GM19463 (cell line): Measurements from ENCODE around the gene GOLGA5.

Source experiments
- ATAC-seq: cut with Tn5 transposase; IDR thresholded peaks from one replicate; pipeline ENCODE4 v1.9.1; 2021; ENCODE audit warnings: mild to moderate bottlenecking, moderate library complexity; ENCODE audit not compliant: unreplicated experiment

GOLGA5 gene

GRCh38 chr14:92874962-92875661, 81.0 kb downstream of the GOLGA5 start:
- no peak for ATAC-seq

GRCh38 chr14:92877757-92878431, 83.8 kb downstream of the GOLGA5 start:
- no peak for ATAC-seq

GRCh38 chr14:92880351-92880750, 86.2 kb downstream of the GOLGA5 start:
- ATAC-seq, result no peak

- no peak for ATAC-seq
Measured at GRCh38 chr14:92880851-92881250, 86.7 kb downstream of the GOLGA5 start.

- ATAC-seq, result no peak
Measured at GRCh38 chr14:92883066-92883465, 89.0 kb downstream of the GOLGA5 start.

- no peak for ATAC-seq
Measured at GRCh38 chr14:92884410-92884809, 90.3 kb downstream of the GOLGA5 start.

- ATAC-seq, result no peak
Measured at GRCh38 chr14:92885279-92886061, 91.4 kb downstream of the GOLGA5 start.

GRCh38 chr14:92886337-92886736, 92.2 kb downstream of the GOLGA5 start:
- no peak for ATAC-seq

- ATAC-seq, result no peak
Measured at GRCh38 chr14:92887157-92887556, 93.1 kb downstream of the GOLGA5 start.

GRCh38 chr14:92888896-92889295, 94.8 kb downstream of the GOLGA5 start:
- no peak for ATAC-seq
